HEK293 (cell line): ENCODE measurements around the gene MEGF10.

Experiments
- CTCF ChIA-PET: fragments of 350-600 bp; formaldehyde crosslinking; extraction: SDS; loops from one replicate; lab custom pipeline; 2021; ENCODE audit warnings: antibody characterized with exemption; lab: Yijun Ruan, JAX
- POLR2A ChIA-PET: fragments of 300-600 bp; formaldehyde crosslinking; extraction: SDS; loops from one replicate; lab custom pipeline; 2020; ENCODE audit warnings: antibody characterized with exemption, inconsistent platforms; lab: Yijun Ruan, JAX
- H3K27ac ChIP-seq: fragments of 200-500 bp; sonication (Bioruptor generic); 2 replicates; pipeline ENCODE4 v1.5.1; 2014; ENCODE audit warnings: low read depth, low read length, control low read depth, inconsistent platforms; ENCODE audit errors: extremely low read depth
- H3K36me3 ChIP-seq, 2 experiments: fragments of 200-500 bp in 1 of 2; sonication (Bioruptor generic) in 1 of 2; 1 replicate in 1 of 2; 2 replicates in 1 of 2; pipeline ENCODE4 v1.5.1; 2014 to 2017; ENCODE audit warnings: inconsistent platforms in 2 of 2, low read length in 2 of 2; ENCODE audit not compliant: control insufficient read depth in 2 of 2, insufficient read depth in 1 of 2
- H3K4me1 ChIP-seq: fragments of 200-500 bp; sonication (Bioruptor generic); 2 replicates; pipeline ENCODE4 v1.5.1; 2014; ENCODE audit warnings: mild to moderate bottlenecking, low read length, inconsistent platforms; ENCODE audit not compliant: control insufficient read depth, insufficient read depth
- H3K4me3 ChIP-seq: 2 replicates; pipeline ENCODE4 v1.5.1; 2011; ENCODE audit warnings: low read depth, mild to moderate bottlenecking, control low read depth, low read length, moderate library complexity
- H3K9me3 ChIP-seq: fragments of 200-500 bp; sonication (Bioruptor generic); 2 replicates; pipeline ENCODE4 v1.5.1; 2014; ENCODE audit warnings: low read depth, low read length, inconsistent platforms; ENCODE audit not compliant: control insufficient read depth, insufficient read depth
- GFI1B ChIP-seq: fragments of 450-650 bp; formaldehyde crosslinking; IDR thresholded peaks from 2 replicates; pipeline ENCODE4 v1.5.1; 2016; ENCODE audit warnings: missing biosample characterization, missing genetic modification characterization
- REPIN1 ChIP-seq: fragments of 450-650 bp; formaldehyde crosslinking; IDR thresholded peaks from 2 replicates; pipeline ENCODE4 v1.5.1; 2017; ENCODE audit warnings: missing biosample characterization, missing genetic modification characterization, low read depth
- TRIM28 ChIP-seq: IDR thresholded peaks from 2 replicates; pipeline ENCODE4 v1.6.1; 2011; ENCODE audit warnings: low read length, control low read depth, borderline replicate concordance
- WT1 ChIP-seq: fragments of 450-650 bp; formaldehyde crosslinking; IDR thresholded peaks from 2 replicates; pipeline ENCODE4 v1.5.1; 2016; ENCODE audit warnings: missing biosample characterization, missing genetic modification characterization
- ZFP69B ChIP-seq: fragments of 450-650 bp; formaldehyde crosslinking; IDR thresholded peaks from 2 replicates; pipeline ENCODE4 v1.5.1; 2016; ENCODE audit warnings: missing biosample characterization, missing genetic modification characterization
- ZNF138 ChIP-seq: fragments of 450-650 bp; formaldehyde crosslinking; IDR thresholded peaks from 2 replicates; pipeline ENCODE4 v1.5.1; 2016; ENCODE audit warnings: missing biosample characterization, missing genetic modification characterization, borderline replicate concordance
- ZNF146 ChIP-seq: fragments of 450-650 bp; formaldehyde crosslinking; IDR thresholded peaks from 2 replicates; pipeline ENCODE4 v1.5.1; 2016; ENCODE audit warnings: missing biosample characterization, missing genetic modification characterization
- ZNF175 ChIP-seq: fragments of 450-650 bp; formaldehyde crosslinking; IDR thresholded peaks from 2 replicates; pipeline ENCODE4 v1.5.1; 2016; ENCODE audit warnings: missing biosample characterization, missing genetic modification characterization
- ZNF248 ChIP-seq: fragments of 450-650 bp; formaldehyde crosslinking; IDR thresholded peaks from 2 replicates; pipeline ENCODE4 v1.5.1; 2017; ENCODE audit warnings: missing biosample characterization, missing genetic modification characterization
- ZNF37A ChIP-seq: fragments of 450-650 bp; IDR thresholded peaks from 2 replicates; pipeline ENCODE4 v1.5.1; 2018; ENCODE audit warnings: missing biosample characterization, missing genetic modification characterization
- ZNF416 ChIP-seq: fragments of 450-650 bp; formaldehyde crosslinking; IDR thresholded peaks from 2 replicates; pipeline ENCODE4 v1.5.1; 2016; ENCODE audit warnings: missing biosample characterization, missing genetic modification characterization
- ZNF449 ChIP-seq: fragments of 450-650 bp; formaldehyde crosslinking; IDR thresholded peaks from 2 replicates; pipeline ENCODE4 v1.5.1; 2017; ENCODE audit warnings: missing biosample characterization, mild to moderate bottlenecking, missing genetic modification characterization, moderate library complexity
- ZNF473 ChIP-seq: fragments of 450-650 bp; formaldehyde crosslinking; IDR thresholded peaks from 2 replicates; pipeline ENCODE4 v1.5.1; 2017; ENCODE audit warnings: missing biosample characterization, missing genetic modification characterization
- ZNF510 ChIP-seq: fragments of 450-650 bp; formaldehyde crosslinking; IDR thresholded peaks from 2 replicates; pipeline ENCODE4 v1.5.1; 2018; ENCODE audit warnings: mild to moderate bottlenecking, missing genetic modification characterization, missing biosample characterization; ENCODE audit not compliant: insufficient replicate concordance
- ZNF529 ChIP-seq: fragments of 450-650 bp; formaldehyde crosslinking; IDR thresholded peaks from 2 replicates; pipeline ENCODE4 v1.5.1; 2017; ENCODE audit warnings: missing genetic modification characterization, missing biosample characterization; ENCODE audit not compliant: insufficient replicate concordance
- ZNF621 ChIP-seq: fragments of 450-650 bp; formaldehyde crosslinking; IDR thresholded peaks from 2 replicates; pipeline ENCODE4 v1.5.1; 2017; ENCODE audit warnings: missing biosample characterization, missing genetic modification characterization
- ZNF837 ChIP-seq: fragments of 450-650 bp; formaldehyde crosslinking; IDR thresholded peaks from 2 replicates; pipeline ENCODE4 v1.5.1; 2016; ENCODE audit warnings: missing biosample characterization, missing genetic modification characterization
- ZSCAN16 ChIP-seq: fragments of 450-650 bp; formaldehyde crosslinking; IDR thresholded peaks from 2 replicates; pipeline ENCODE4 v1.5.1; 2016; ENCODE audit warnings: missing biosample characterization, missing genetic modification characterization
- TF ChIP-seq, protein P1 (sequence below): fragments of 450-650 bp; formaldehyde crosslinking; IDR thresholded peaks from 2 replicates; pipeline ENCODE4 v1.5.1; 2016; ENCODE audit warnings: missing biosample characterization, missing genetic modification characterization, low read depth
- TF ChIP-seq, protein P2 (sequence below): fragments of 450-650 bp; formaldehyde crosslinking; IDR thresholded peaks from 2 replicates; pipeline ENCODE4 v1.5.1; 2016; ENCODE audit warnings: missing biosample characterization, missing genetic modification characterization
- TF ChIP-seq, protein P3 (sequence below): fragments of 450-650 bp; formaldehyde crosslinking; IDR thresholded peaks from 2 replicates; pipeline ENCODE4 v1.5.1; 2016; ENCODE audit warnings: missing biosample characterization, missing genetic modification characterization
- TF ChIP-seq, protein P4 (sequence below): fragments of 450-650 bp; formaldehyde crosslinking; IDR thresholded peaks from 2 replicates; pipeline ENCODE4 v1.5.1; 2017; ENCODE audit warnings: missing biosample characterization, missing genetic modification characterization

MEGF10 gene

GRCh38 chr5:127343313-127343712 lies 52.7 kb downstream of the MEGF10 start (continued):
- TF ChIP-seq ZSCAN16 (tag by site-specific recombination): no peak
- TF ChIP-seq, all 188 proteins: peak for 0

- TF ChIP-seq, protein P1, sequence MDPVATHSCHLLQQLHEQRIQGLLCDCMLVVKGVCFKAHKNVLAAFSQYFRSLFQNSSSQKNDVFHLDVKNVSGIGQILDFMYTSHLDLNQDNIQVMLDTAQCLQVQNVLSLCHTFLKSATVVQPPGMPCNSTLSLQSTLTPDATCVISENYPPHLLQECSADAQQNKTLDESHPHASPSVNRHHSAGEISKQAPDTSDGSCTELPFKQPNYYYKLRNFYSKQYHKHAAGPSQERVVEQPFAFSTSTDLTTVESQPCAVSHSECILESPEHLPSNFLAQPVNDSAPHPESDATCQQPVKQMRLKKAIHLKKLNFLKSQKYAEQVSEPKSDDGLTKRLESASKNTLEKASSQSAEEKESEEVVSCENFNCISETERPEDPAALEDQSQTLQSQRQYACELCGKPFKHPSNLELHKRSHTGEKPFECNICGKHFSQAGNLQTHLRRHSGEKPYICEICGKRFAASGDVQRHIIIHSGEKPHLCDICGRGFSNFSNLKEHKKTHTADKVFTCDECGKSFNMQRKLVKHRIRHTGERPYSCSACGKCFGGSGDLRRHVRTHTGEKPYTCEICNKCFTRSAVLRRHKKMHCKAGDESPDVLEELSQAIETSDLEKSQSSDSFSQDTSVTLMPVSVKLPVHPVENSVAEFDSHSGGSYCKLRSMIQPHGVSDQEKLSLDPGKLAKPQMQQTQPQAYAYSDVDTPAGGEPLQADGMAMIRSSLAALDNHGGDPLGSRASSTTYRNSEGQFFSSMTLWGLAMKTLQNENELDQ (tag by site-specific recombination): no peak
- TF ChIP-seq ZNF138 (tag by site-specific recombination) (no peak), TRIM28 (no peak), GFI1B (no peak), ZNF146 (tag by site-specific recombination) (no peak)
- TF ChIP-seq, protein P2, sequence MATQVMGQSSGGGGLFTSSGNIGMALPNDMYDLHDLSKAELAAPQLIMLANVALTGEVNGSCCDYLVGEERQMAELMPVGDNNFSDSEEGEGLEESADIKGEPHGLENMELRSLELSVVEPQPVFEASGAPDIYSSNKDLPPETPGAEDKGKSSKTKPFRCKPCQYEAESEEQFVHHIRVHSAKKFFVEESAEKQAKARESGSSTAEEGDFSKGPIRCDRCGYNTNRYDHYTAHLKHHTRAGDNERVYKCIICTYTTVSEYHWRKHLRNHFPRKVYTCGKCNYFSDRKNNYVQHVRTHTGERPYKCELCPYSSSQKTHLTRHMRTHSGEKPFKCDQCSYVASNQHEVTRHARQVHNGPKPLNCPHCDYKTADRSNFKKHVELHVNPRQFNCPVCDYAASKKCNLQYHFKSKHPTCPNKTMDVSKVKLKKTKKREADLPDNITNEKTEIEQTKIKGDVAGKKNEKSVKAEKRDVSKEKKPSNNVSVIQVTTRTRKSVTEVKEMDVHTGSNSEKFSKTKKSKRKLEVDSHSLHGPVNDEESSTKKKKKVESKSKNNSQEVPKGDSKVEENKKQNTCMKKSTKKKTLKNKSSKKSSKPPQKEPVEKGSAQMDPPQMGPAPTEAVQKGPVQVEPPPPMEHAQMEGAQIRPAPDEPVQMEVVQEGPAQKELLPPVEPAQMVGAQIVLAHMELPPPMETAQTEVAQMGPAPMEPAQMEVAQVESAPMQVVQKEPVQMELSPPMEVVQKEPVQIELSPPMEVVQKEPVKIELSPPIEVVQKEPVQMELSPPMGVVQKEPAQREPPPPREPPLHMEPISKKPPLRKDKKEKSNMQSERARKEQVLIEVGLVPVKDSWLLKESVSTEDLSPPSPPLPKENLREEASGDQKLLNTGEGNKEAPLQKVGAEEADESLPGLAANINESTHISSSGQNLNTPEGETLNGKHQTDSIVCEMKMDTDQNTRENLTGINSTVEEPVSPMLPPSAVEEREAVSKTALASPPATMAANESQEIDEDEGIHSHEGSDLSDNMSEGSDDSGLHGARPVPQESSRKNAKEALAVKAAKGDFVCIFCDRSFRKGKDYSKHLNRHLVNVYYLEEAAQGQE (tag by site-specific recombination): no peak
- ChIA-PET CTCF (no interaction called here), POLR2A (no interaction called here)
- Histone ChIP-seq H3K9me3 (no peaks in the 10 kb centered on the region), H3K4me3 (no peak overlapping the region), H3K36me3 (no peaks in the 10 kb centered on the region), H3K27ac (no peak overlapping the region), H3K4me1 (no peaks in the 10 kb centered on the region)
These were observed 53.3 kb downstream of the MEGF10 start for GRCh38 chr5:127343866-127344265.

- Histone ChIP-seq H3K36me3 (no peaks in the 10 kb centered on the region), H3K4me3 (no peak overlapping the region)
- CTCF ChIA-PET: no interaction called here
- TF ChIP-seq ZNF248 (tag by site-specific recombination): no peak
- no peak for TF ChIP-seq ZNF529 (tag by site-specific recombination)
- no peak for TF ChIP-seq ZNF416
- no peak for TF ChIP-seq ZNF175
- TF ChIP-seq, protein P3, sequence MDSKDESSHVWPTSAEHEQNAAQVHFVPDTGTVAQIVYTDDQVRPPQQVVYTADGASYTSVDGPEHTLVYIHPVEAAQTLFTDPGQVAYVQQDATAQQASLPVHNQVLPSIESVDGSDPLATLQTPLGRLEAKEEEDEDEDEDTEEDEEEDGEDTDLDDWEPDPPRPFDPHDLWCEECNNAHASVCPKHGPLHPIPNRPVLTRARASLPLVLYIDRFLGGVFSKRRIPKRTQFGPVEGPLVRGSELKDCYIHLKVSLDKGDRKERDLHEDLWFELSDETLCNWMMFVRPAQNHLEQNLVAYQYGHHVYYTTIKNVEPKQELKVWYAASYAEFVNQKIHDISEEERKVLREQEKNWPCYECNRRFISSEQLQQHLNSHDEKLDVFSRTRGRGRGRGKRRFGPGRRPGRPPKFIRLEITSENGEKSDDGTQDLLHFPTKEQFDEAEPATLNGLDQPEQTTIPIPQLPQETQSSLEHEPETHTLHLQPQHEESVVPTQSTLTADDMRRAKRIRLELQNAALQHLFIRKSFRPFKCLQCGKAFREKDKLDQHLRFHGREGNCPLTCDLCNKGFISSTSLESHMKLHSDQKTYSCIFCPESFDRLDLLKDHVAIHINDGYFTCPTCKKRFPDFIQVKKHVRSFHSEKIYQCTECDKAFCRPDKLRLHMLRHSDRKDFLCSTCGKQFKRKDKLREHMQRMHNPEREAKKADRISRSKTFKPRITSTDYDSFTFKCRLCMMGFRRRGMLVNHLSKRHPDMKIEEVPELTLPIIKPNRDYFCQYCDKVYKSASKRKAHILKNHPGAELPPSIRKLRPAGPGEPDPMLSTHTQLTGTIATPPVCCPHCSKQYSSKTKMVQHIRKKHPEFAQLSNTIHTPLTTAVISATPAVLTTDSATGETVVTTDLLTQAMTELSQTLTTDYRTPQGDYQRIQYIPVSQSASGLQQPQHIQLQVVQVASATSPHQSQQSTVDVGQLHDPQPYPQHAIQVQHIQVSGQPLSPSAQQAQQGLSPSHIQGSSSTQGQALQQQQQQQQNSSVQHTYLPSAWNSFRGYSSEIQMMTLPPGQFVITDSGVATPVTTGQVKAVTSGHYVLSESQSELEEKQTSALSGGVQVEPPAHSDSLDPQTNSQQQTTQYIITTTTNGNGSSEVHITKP (tag by site-specific recombination): no peak
- TF ChIP-seq ZNF837 (tag by site-specific recombination): no peak
- TF ChIP-seq, protein P4, sequence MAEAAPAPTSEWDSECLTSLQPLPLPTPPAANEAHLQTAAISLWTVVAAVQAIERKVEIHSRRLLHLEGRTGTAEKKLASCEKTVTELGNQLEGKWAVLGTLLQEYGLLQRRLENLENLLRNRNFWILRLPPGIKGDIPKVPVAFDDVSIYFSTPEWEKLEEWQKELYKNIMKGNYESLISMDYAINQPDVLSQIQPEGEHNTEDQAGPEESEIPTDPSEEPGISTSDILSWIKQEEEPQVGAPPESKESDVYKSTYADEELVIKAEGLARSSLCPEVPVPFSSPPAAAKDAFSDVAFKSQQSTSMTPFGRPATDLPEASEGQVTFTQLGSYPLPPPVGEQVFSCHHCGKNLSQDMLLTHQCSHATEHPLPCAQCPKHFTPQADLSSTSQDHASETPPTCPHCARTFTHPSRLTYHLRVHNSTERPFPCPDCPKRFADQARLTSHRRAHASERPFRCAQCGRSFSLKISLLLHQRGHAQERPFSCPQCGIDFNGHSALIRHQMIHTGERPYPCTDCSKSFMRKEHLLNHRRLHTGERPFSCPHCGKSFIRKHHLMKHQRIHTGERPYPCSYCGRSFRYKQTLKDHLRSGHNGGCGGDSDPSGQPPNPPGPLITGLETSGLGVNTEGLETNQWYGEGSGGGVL (tag by site-specific recombination): no peak
- TF ChIP-seq REPIN1 (tag by site-specific recombination): no peak
- TF ChIP-seq ZNF621 (tag by site-specific recombination): no peak
- TF ChIP-seq ZNF510 (tag by site-specific recombination): no peak
- TF ChIP-seq WT1: no peak
- TF ChIP-seq ZNF37A (tag by site-specific recombination): no peak
- TF ChIP-seq ZFP69B (tag by site-specific recombination): no peak
- TF ChIP-seq ZNF449: no peak
- no peak for TF ChIP-seq ZNF473 (tag by site-specific recombination)
- TF ChIP-seq, all 188 proteins: peak for 0
- POLR2A ChIA-PET: no interaction called here
- Histone ChIP-seq H3K4me1 (no peaks in the 10 kb centered on the region), H3K27ac (no peak overlapping the region), H3K9me3 (no peaks in the 10 kb centered on the region)
These were observed 54.3 kb downstream of the MEGF10 start for GRCh38 chr5:127344931-127345330.
